IPS-20b (cell line): ENCODE data around the gene C6orf136.

Experiments
- H3K27ac ChIP-seq: one replicate; pipeline ENCODE4 v1.5.1; 2013; ENCODE audit warnings: low read length
- H3K27me3 ChIP-seq: 2 replicates; pipeline ENCODE4 v1.6.1; 2013; ENCODE audit warnings: mild to moderate bottlenecking, low read length, inconsistent platforms; ENCODE audit not compliant: insufficient read depth
- H3K36me3 ChIP-seq: 2 replicates; pipeline ENCODE4 v1.6.1; 2013; ENCODE audit warnings: low read depth, mild to moderate bottlenecking, inconsistent platforms, low read length, moderate library complexity; ENCODE audit not compliant: insufficient read depth
- H3K4me1 ChIP-seq: 2 replicates; pipeline ENCODE4 v1.6.1; 2013; ENCODE audit warnings: mild to moderate bottlenecking, control low read depth, inconsistent platforms, low read length, moderate library complexity; ENCODE audit not compliant: insufficient read depth
- H3K4me3 ChIP-seq: 2 replicates; pipeline ENCODE4 v1.5.1; 2013; ENCODE audit warnings: mild to moderate bottlenecking, low read length, inconsistent platforms
- H3K9ac ChIP-seq: 2 replicates; pipeline ENCODE4 v1.6.1; 2013; ENCODE audit warnings: low read depth, mild to moderate bottlenecking, inconsistent platforms, low read length, moderate library complexity
- H3K9me3 ChIP-seq: 2 replicates; pipeline ENCODE4 v1.6.1; 2013; ENCODE audit warnings: mild to moderate bottlenecking, low read depth, low read length, inconsistent platforms; ENCODE audit not compliant: insufficient read depth

Gene C6orf136

GRCh38 chr6:30611150-30611855 is 35.6 kb upstream of the C6orf136 start:
- no peaks in the 10 kb centered on the region for H3K9me3 ChIP-seq
- H3K4me3 ChIP-seq: no peak overlapping the region
- H3K27ac ChIP-seq: no peak overlapping the region
- H3K27me3 ChIP-seq: no peaks in the 10 kb centered on the region
- H3K36me3 ChIP-seq: peaks cover 83% of the 10 kb centered on the region
- H3K4me1 ChIP-seq: peaks cover 12% of the 10 kb centered on the region
- no peak overlapping the region for H3K9ac ChIP-seq

DNA sequence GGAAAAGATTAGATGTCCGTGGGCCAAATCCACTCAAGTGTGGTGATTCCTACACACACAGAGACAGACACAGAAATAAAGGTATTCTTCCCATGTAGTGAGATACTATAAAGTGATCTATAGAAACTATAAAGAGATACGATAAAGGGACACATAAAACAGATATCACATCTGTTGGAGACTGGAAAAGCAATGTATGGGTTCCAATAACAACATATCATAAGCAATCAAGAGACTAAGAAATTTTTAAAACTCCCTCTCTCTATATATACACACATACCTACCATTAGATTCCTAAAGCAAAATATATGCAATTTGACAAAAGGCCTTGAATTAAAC is 35.1 kb upstream of the C6orf136 start:
- H3K36me3 ChIP-seq: peaks cover 83% of the 10 kb centered on the region

GRCh38 chr6:30612213-30612612 is 34.7 kb upstream of the C6orf136 start:
- Histone ChIP-seq H3K27me3 (no peaks in the 10 kb centered on the region), H3K27ac (no peak overlapping the region), H3K9me3 (no peaks in the 10 kb centered on the region), H3K36me3 (peaks cover 81% of the 10 kb centered on the region), H3K4me3 (no peak overlapping the region), H3K9ac (no peak overlapping the region), H3K4me1 (peaks cover 12% of the 10 kb centered on the region)

More for the DNA sequence above, 35.1 kb upstream of the C6orf136 start:
- Histone ChIP-seq H3K9ac (no peak overlapping the region), H3K9me3 (no peaks in the 10 kb centered on the region), H3K27ac (no peak overlapping the region), H3K4me3 (no peak overlapping the region), H3K27me3 (no peaks in the 10 kb centered on the region), H3K4me1 (peaks cover 12% of the 10 kb centered on the region)

DNA sequence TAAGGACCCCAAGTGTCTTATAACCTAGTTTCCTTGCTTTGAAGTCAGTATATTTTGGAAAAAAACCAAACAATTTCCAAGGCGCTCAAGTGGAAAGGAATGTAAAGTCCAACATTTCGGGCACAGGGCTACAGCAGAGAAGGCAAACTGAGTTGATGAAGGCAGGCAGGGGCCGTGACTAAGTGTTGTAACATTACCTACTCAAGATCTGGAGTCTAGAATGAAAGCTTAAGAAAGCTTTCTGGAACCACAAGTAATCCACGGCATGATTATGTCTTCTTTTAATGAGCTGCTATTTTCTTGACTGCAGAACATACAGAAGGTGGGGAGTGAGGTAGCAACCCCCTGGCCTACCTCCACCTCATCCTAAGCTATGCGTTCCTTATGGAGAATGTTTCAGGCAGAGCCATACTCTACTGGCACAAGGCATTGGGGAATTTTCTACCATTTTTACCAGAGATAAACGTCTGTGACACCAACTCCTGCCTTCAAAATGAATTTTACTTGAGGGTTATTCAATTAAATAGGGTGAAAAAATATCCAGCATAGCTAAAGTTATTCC is 34.2 kb upstream of the C6orf136 start:
- peaks cover 76% of the 10 kb centered on the region for H3K36me3 ChIP-seq
- H3K4me1 ChIP-seq: peaks cover 12% of the 10 kb centered on the region
- no peaks in the 10 kb centered on the region for H3K27me3 ChIP-seq
- H3K9me3 ChIP-seq: no peaks in the 10 kb centered on the region
- H3K9ac ChIP-seq: no peak overlapping the region; the same call in 1 of the 2 replicates
- H3K4me3 ChIP-seq: no peak overlapping the region
- no peak overlapping the region for H3K27ac ChIP-seq

GRCh38 chr6:30613251-30614043 is 33.5 kb upstream of the C6orf136 start:
- Histone ChIP-seq H3K4me3 (peak overlapping the region; percentile 83; the same call in 1 of the 2 replicates), H3K27me3 (no peaks in the 10 kb centered on the region), H3K9ac (peak overlapping the region; percentile 98; the same call in 1 of the 2 replicates), H3K27ac (no peak overlapping the region), H3K4me1 (peaks cover 14% of the 10 kb centered on the region), H3K9me3 (no peaks in the 10 kb centered on the region), H3K36me3 (peaks cover 69% of the 10 kb centered on the region)

GRCh38 chr6:30614044-30614842 is 32.7 kb upstream of the C6orf136 start:
- H3K4me1 ChIP-seq: peaks cover 16% of the 10 kb centered on the region
- peak overlapping the region; percentile 98 for H3K9ac ChIP-seq
- peaks cover 63% of the 10 kb centered on the region for H3K36me3 ChIP-seq
- peak overlapping the region; percentile 83 for H3K4me3 ChIP-seq
- H3K9me3 ChIP-seq: no peaks in the 10 kb centered on the region
- peak overlapping the region; percentile 74 for H3K27ac ChIP-seq
- H3K27me3 ChIP-seq: no peaks in the 10 kb centered on the region

- peak overlapping the region; percentile 74 for H3K27ac ChIP-seq
Measured at GRCh38 chr6:30614843-30615218, 32.1 kb upstream of the C6orf136 start.

DNA sequence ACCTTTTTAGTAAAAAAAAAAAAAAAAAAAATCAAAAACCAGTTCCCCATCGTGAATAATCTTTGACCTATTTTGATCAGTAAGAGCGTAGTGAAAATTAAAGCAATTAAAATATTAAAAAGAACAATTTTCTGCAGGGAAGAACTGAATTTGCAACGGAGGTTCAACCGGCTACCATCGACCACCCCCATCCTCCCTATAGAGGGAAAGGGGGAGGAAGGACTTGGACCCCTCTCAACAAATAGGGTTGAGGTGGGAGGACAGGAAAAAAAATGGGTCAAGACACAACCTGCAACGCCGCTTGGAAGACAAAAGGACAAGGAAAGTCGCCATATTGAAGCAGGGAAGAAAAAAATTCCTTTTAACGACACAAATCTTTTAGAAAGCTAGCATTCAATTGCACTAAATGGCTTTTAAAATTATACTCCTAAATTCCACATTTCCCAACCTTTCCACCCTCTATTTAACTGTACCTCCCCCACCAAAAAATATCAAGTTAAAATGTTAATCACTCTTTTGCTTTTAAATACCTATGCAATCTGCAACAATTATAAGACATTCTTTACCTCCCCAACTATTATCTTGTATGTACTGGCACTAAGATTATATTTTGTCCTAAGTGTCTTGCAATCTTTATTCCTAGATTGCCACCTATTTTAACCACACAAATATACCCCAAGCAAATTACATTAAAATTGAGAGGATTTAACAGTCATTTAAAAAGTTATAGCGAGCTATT is 31.5 kb upstream of the C6orf136 start:
- peak overlapping the region; percentile 98 for H3K9ac ChIP-seq

More at GRCh38 chr6:30614843-30615218, 32.1 kb upstream of the C6orf136 start:
- H3K9ac ChIP-seq: peak overlapping the region; percentile 98
- peak overlapping the region; percentile 83 for H3K4me3 ChIP-seq
- H3K4me1 ChIP-seq: peaks cover 16% of the 10 kb centered on the region
- peaks cover 63% of the 10 kb centered on the region for H3K36me3 ChIP-seq
- H3K27me3 ChIP-seq: no peaks in the 10 kb centered on the region
- H3K9me3 ChIP-seq: no peaks in the 10 kb centered on the region

DNA sequence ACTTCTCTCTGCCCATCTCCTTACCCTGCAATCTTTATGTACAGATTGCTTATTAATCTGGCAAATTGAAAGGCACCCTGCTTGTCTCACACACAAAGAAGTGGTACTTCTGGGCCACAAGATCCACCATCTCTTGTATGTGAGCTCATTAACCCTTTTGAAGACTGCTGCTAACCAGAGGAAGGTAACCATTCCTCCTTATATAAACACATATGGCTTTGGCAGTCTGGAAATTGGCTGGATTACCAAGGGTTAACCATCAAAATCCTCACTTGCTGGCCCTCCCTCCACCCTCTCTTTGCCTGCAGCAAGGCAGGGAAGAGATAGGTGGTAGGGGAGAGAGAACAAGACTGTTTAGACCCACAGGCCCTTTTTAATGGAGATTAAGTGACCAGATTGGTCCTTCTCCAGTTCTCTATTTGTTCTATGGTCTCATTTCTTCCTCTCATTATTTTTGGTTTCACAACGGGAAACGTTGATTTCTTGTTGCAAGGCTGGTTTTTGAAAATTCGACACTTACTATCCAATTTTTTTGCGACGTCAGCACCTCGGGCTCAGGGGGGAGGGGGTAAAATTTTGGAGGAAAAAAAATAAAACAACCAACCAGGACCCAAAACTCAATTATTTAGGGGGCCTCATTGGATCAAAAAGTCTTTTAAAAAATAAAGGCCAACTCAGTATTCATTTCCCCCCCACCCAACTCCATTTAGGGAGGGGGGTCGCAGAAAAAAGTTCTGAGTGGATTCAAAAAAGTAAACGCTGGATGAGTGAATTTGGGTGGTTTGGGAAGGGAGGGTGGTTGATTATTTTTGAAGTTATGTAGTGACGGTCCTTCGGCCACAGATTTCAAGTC is 30.7 kb upstream of the C6orf136 start:
- H3K36me3 ChIP-seq: peaks cover 56% of the 10 kb centered on the region
- peak overlapping the region; percentile 83 for H3K4me3 ChIP-seq
- peak overlapping the region; percentile 24 for H3K27ac ChIP-seq
- H3K9ac ChIP-seq: peak overlapping the region; percentile 98
- no peaks in the 10 kb centered on the region for H3K27me3 ChIP-seq
- peaks cover 16% of the 10 kb centered on the region for H3K4me1 ChIP-seq
- no peaks in the 10 kb centered on the region for H3K9me3 ChIP-seq

More for the DNA sequence above, 31.5 kb upstream of the C6orf136 start:
- Histone ChIP-seq H3K36me3 (peaks cover 58% of the 10 kb centered on the region), H3K27me3 (no peaks in the 10 kb centered on the region), H3K4me3 (peak overlapping the region; percentile 83), H3K27ac (peak overlapping the region; percentile 24), H3K4me1 (peaks cover 16% of the 10 kb centered on the region), H3K9me3 (no peaks in the 10 kb centered on the region)

DNA sequence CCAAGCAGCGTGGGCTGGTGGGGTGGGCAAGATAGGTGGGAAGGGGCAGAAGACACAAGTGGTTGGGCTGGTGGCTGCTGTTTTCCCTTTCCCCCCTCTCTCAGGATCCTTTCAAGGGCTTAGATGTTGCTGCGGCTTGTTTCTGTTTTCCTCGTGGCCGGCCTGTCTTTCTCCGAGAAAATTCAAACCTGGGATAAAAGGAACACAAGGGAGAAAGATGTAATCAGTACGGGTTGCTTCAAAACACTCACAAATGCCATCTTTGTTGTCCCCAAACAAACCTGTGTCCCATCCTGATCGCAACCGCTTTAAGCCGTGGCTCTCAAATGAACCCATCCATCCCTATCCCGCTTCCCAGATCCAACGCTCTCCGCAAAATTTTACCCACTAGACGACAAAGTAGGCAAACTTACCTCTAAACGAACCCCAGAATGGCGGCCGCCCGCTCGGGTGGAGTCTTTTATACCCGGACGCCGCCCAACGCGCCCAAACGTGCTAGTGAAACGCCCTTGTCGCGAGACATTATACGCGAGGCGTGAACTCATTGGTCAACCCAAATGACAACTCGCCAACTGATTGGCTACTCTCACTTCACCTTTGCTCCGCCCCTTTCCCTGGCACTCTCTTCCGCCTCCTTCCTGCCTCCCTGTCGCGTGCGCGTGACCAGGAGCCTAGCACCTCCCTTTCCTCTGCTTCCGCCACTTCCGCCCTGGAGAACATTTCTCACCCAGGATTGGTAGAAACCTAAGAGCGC is 29.9 kb upstream of the C6orf136 start, which contains the start of gene PPP1R10:
PPP1R10 (minus strand) TSS at position 433 of the 754 bp plus-strand sequence. CDS start 7,299 bp downstream, outside the sequence.
- peak within 1 kb of the TSS; percentile 98 for H3K9ac ChIP-seq

More for the DNA sequence above, 29.9 kb upstream of the C6orf136 start, which contains the start of gene PPP1R10:
- Histone ChIP-seq H3K4me1 (peaks cover 16% of the 10 kb centered on the region), H3K36me3 (peaks cover 57% of the 10 kb centered on the region), H3K27ac (peak within 1 kb of the TSS; percentile 83), H3K9me3 (no peaks in the 10 kb centered on the region), H3K4me3 (peak within 1 kb of the TSS; percentile 83), H3K27me3 (no peaks in the 10 kb centered on the region)
